Activated CD8-positive, alpha-beta memory T cell treated with anti-CD3 and anti-CD28 coated beads for 1 hour (primary cell): ENCODE results near the gene DCHS2.
"Not testable (repeated sequence)": the region's sequence is repeated elsewhere in the genome, so short reads cannot be mapped to it uniquely, and the experiment has no call there.

Experiments used
- DNase-seq, 2 donors: peaks; one replicate each; pipeline ENCODE4 v3.0.0-alpha.2; 2020; ENCODE audit warnings: low read depth in 1 of 2; ENCODE audit errors: extremely low read depth in 1 of 2

DCHS2 gene

GRCh38 chr4:154222875-154223274, 268.7 kb downstream of the DCHS2 start:
- DNase-seq = no peak

DNA sequence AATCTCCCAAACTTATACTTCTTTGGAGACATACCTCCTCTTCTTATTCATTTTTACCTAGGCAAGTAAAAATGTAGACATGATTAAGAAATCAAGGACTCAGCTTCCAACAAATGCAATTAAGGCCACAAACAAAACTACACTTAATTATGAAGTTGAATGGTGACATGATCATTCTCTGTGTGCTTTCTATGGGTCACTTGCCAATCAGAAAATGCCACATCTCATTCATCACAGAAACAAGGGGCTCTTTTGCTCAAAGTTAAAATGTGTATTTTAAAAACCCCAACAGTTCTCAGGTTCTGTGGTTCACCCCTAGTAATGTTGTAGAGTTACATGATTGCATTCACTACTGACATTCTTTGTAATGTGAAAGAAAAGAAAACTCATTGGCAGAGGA, 273.5 kb downstream of the DCHS2 start:
- DNase-seq = no peak

DNA sequence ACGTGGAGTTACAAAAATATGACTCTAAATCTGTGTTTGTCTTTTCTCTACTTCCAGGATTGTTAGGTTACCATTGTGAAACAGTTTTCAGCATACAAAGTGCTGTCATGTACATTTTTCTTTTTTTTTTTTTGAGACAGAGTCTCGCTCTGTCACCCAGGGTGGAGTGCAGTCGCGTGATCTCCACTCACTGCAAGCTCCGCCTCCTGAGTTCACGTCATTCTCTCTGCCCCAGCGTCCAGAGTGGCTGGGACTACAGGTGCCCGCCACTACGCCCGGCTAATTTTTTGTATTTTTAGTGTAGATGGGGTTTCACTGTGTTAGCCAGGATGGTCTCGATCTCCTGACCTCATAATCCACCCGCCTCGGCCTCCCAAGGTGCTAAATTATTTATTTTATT, 274.2 kb downstream of the DCHS2 start:
- DNase-seq = not testable (repeated sequence)

- no peak for DNase-seq
These were observed 280.1 kb downstream of the DCHS2 start for GRCh38 chr4:154211506-154211905.

DNA sequence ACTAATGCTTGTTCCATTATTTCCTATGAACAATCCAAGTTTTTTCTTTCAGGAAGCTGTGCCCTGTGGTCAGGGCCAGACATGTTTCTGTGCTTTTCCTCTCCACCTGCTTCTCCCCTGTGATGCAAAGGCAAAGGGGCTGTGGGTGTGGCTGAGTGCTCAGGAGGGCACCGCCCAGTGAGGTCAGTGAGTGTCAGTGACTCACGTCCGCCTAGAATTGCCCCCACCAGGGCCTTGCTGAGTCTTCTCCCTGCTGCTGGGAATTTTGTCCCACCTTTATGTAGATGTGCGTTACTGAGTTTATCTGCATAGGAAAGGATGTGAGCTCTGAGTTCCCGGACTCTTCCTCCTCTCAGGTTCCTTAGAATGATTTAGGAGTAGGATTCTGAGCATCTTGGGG, 283.2 kb downstream of the DCHS2 start:
- no peak for DNase-seq

DNA sequence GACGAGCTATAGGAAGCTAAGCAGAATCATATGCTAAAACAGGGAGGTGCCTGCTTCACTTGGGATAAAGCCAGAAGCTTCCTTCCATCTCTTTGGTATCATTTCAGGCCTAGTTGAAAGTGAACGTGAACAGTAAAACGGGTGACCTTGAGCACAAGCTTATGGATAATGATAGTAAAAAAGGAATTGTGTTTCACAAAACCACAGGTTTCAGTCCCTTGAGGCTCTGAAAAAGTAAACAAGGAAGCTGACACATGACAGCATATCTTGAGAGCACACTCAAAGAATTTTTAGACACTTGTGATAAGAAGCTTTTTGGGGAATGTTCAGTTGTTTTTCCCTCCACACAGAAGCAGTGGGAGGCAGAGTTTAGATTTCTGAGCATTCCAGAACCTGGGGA, 286.1 kb downstream of the DCHS2 start:
- no peak for DNase-seq

GRCh38 chr4:154194649-154195048, 296.9 kb downstream of the DCHS2 start:
- DNase-seq = no peak

GRCh38 chr4:154192585-154192984, 299.0 kb downstream of the DCHS2 start:
- no peak for DNase-seq

DNA sequence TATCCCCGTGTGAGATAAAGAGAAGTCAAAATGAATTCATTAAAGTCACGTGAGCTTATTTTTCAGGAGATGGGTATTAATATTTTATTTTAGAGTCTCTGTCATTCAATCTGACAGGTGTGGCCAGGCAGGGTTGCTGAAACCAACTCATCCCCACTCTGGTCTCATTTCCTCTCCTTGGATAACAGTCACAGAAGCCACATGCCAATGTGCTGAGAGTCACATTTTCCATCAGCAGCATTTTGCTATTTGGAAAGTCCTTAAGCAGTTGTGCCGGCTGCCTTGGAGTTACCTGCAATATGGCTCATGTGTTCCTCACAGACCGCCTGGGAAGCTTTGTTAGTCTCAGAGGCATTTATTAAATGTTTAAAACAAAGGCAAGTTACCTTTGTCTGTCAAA, 302.3 kb downstream of the DCHS2 start:
- DNase-seq = no peak

DNA sequence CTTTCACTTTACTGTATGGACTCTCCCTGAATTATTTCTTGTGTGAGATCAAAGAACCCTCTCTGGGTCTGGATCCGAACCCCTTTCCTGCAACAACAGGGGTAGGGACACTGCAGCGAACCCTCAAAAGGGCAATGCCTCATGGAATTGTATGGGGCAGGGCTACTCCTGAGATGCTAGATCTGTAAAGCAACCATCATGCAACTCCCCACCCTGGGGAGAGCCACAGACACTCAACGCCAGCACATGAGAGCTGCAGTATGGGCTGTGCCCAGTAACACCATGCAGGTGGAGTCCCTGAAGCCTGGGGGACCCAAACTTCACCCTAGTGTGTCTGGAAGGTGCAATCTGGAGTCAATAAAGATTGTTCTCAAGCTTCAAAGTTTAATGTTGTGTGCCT, 304.7 kb downstream of the DCHS2 start:
- no peak for DNase-seq

- no peak for DNase-seq
These were observed 305.6 kb downstream of the DCHS2 start for GRCh38 chr4:154186035-154186434.

GRCh38 chr4:154184238-154184637, 307.4 kb downstream of the DCHS2 start:
- no peak for DNase-seq

GRCh38 chr4:154183264-154183663, 308.3 kb downstream of the DCHS2 start:
- no peak for DNase-seq
